HT-29 (cell line): ENCODE data around the gene SKI. TPM values are rescaled to one million over a fixed set of nuclear protein-coding genes. Genes with fewer than 3 reads are reported as not detected.
"Not testable (repeated sequence)": the region's sequence is repeated elsewhere in the genome, so short reads cannot be mapped to it uniquely, and the experiment has no call there.

Source experiments
- DNase-seq: peaks from one replicate; pipeline ENCODE4 v3.0.0-alpha.2; 2015; ENCODE audit warnings: low spot score
- total RNA-seq: library from RNA; depleted of rRNA; stranded (reverse); fragments of >200 nt; shearing (Covaris generic); gene quantifications from 2 replicates; pipeline ENCODE4 v1.2.3, GENCODE V29; 2014

Gene SKI
- total RNA-seq, 1 experiment from 2014 or later: 15.2 TPM

GRCh38 chr1:2291577-2291976, 63.5 kb downstream of the SKI start:
- DNase-seq: no peak

GRCh38 chr1:2292725-2293450, 64.8 kb downstream of the SKI start:
- no peak for DNase-seq

DNA sequence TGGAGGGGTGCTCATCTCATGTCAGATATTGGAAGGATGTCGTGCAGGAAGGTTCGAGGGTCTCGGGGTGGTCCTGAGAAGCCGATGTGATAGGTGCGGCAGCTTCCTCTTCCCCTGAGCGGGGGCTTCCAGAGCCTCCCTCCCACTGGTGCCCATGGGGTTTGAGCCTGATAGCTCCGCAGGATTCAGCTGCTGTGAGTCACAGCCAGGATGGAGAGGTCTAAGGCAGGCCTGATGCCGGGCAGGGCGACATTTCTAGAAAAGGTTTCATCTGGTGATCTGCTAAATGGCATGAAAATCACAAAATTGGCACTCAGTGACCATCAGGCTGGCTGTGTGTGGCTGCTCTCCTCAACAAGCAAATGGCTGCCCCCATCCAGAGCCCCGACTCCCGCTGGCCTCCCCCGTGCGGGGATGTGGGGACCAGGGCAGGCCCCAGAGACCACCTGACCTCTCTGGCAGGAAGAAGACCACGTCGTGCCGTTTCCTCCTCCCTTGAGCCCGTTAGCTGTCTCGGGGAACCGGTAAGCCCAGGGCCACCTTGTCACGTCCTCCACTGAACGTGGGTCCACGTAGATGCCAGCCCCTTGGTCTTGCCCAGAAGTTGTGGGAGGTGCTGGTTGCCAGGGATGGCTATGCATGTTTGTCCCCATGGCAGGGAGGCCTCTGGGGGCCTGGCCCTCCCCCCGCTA, 66.1 kb downstream of the SKI start:
- no peak for DNase-seq

DNA sequence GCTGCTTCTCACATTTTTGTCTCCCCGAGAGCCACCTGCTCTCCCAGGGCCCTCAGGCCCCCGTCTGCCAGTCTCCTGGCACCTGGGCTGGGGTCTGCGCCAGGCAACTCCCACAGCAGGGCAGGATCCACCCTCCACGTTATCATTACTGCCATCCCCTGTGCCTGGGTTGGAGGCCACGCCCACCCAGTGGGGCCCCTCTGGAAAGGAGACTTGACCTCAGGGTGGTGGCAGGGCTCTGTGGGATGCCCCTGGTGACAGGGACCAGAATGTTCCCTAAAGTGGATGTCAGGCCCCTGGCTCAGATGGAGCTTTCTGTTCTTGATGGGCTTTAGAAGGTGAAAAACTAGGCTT, 66.6 kb downstream of the SKI start:
- DNase-seq: no peak

DNA sequence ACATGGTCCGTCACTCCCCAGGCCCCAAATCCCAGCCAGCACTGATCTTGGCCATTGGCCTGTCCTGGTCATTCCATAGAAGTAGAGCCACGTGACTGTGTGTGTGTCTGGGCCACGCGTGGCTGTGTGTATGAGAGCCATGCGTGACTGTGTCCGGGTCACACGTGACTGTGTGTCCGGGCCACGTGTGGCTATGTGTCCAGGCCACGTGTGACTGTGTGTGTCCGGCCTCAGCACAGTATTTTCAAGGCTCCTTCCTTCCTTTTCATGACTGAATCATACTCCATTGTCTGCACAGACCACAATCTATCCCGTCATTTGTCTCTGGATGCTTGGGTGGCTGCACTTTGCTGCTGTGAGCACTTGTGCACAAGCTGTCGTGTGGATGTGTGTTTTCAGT, 67.4 kb downstream of the SKI start:
- DNase-seq: no peak

- DNase-seq: not testable (repeated sequence)
Measured at GRCh38 chr1:2296211-2296610, 68.1 kb downstream of the SKI start.

DNA sequence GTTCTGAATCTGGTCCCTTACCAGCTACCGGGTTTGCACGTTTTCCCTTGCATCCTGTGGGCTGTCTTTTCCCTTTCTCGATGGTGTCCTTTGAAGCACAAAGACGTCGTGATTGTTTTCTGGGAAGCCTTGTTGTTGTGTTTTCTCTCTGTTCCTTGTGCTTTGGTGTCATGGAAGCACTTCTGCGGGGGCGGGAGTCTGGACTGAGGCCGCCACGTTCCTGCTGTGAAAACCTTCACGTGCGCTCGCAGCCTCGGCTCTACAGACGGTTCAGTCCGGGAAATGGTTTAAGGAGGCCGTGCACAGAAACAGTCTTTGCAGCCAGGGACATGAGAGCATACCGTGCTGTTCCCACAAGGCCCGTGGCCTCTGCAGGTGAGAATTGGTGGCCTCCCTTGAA, 68.5 kb downstream of the SKI start:
- no peak for DNase-seq

- DNase-seq: no peak
Measured at GRCh38 chr1:2297246-2298011, 69.3 kb downstream of the SKI start.

GRCh38 chr1:2298685-2299084, 70.6 kb downstream of the SKI start:
- no peak for DNase-seq

DNA sequence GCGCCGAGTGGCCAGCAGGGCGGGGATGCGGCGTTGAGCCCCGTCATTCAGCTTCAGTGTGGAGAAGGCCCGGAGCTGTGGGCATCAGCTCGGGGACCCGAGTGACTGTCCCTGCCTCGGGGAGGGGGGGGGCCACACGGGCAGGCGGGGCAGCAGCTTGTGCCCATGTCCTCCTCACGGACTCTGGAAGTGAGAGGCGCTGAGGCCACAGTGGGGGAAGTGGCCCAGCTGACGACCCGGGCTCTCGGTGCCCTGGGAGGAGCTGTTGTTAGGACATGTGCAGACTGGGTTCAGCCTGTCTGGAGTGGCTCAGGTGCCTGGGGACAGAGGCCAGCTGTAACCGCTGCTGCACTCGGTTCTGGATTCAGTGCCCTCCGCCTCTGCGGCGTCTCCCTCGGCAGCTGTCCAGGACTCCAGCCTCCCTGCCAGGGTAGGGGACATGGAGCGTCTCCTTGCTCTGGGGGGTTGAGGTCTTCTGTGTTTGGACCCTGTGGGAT, 71.1 kb downstream of the SKI start:
- no peak for DNase-seq

- no peak for DNase-seq
Measured at GRCh38 chr1:2300004-2300771, 72.1 kb downstream of the SKI start.

DNA sequence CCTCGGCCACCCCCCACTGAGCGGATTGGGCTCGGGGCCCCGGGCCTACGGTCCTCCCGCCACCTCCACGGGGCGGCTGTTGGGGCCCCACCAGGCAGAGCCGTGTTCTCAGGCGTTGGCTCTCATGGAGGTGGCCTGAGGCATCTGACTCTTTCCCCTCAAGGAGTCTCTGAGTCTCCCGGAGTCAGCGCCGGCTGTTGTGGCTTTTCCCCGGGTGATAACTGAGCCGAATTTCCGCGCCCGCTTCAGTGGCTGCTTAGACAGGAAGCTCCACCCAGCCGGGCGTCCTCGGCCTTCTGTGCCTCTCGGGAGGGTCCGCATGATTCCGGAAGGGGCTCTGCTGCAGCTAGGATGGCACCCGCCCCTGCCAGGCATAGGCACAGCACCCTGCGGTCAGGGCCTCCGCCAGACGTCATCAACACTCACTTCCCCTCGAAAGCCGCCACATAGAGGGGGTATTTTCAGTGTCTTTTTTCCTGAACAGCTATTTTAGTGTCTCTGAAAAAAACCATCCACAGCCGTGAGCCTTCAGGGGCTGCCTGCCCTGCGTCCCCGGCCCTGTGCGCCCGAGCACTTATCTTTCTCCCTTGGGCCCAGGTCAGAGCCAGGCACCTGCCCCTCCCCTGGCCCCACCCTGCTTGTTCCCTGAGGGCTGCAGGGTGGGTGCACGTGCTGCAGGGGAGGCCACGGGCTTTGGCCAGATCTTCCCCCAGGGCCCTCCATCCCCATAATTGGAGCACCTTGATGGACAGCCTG, 72.9 kb downstream of the SKI start:
- DNase-seq: no peak

- DNase-seq: no peak
Measured at GRCh38 chr1:2301607-2302291, 73.6 kb downstream of the SKI start.

DNA sequence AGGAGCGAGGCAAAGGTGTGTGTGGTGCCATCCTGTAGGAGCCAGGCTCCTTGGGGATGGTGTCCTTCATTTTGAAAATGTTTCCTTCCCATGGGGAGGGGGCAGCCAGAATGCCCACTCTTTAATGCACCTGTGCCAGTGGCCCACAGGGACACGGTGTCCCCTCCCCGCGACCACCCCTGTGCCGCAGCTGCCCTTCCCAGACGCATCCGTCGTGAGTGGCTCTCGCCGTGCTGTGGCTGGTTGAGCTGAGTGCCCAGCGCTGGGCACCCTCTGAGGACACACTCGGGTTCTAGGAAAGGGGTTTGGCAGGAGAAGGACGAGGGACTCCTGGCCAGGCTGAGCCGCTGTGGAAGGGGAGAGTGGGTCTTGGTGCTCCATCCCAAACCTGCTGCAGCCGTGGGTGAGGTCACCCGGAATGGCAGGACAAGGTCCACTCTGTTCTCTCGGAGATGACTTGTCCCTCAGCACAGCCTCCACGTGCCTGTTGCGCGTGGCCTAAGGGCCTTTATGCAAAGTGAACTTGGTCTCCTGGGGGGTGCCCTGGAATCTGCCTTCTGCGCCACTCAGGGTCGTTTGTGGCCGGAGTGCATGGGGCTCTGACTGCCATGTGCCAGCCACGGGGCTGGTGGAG, 74.3 kb downstream of the SKI start:
- DNase-seq: no peak

- peak; percentile 56 for DNase-seq
Measured at GRCh38 chr1:2303016-2303775, 75.1 kb downstream of the SKI start.

DNA sequence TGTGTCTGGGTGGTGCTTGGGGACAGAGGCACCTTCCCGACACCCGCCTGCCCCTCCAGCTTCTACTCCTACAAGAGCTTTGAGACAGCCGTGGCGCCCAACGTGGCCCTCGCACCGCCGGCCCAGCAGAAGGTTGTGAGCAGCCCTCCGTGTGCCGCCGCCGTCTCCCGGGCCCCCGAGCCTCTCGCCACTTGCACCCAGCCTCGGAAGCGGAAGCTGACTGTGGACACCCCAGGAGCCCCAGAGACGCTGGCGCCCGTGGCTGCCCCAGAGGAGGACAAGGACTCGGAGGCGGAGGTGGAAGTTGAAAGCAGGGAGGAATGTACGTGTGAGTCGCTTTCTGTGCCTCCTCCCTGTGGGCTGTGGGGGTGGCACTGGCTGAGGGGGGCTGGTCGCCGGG, 75.7 kb downstream of the SKI start:
- DNase-seq: no peak

GRCh38 chr1:2304282-2304681, 76.2 kb downstream of the SKI start:
- DNase-seq: no peak

DNA sequence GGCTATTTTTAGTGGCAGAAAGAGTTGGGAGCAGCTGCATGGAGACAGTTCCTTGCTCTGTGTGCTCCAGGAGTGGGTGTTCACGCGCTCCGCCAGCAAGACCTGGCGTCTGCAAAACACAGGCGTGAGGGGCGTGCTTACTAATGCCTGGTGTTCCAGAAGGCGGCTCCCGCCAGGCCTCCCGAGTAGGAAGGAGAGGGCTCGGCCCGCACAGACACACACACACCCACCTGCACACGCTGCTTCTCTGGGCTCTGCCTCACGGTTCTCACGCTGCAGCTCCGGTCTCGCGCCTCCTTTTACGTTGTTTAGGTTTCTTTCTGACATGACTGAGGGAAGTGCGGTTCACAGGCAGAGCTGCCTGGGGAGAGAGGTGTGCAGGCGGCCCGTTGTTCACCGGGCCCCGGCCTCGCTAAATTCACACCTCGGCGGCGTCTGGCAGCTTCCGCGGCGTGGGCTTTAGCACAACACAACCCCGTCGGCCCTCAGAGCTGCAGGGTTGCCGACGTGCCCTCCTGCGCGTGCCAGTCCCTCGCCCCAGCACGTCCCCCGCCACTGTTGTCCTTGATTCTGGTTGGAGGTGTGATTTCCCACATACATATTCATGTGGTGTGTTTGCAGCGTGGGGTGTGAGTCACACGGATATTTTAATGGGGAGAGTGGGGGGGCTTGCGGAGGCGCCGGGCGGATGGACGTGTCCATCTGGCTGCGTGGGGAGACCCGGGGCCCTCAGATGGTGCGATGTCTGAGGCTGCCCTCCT, 77.0 kb downstream of the SKI start:
- DNase-seq: no peak
